Measurements from ENCODE around the gene PSME2. TPM values are rescaled to one million over a fixed set of nuclear protein-coding genes. Genes with fewer than 3 reads are reported as not detected.

Gene PSME2
- total RNA-seq, 1 donor from 2014 or later: 91.8 TPM

DNA sequence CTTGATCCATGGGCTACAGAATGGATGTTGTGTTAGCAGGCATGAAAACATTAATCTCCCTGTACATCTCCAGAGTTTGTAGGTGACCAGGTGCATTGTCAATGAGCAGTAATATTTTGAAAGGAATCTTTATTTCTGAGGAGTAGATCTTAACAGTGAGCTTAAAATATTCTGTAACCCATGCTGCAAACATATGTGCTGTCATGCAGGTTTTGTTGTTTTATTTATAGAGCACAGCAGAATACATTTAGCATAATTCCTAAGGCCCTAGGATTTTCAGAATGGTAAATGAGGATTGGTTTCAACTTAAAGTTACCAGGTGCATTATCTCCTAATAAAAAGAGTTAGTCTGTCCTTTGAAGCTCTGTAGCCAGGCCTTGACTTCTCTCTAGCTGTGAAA is 19.5 kb downstream of the PSME2 start:
- DNase-seq (ENCODE audit: extremely low spot score, unreplicated experiment): no peak
- no peaks in the 10 kb centered on the region for H3K4me1 Mint-ChIP-seq (ENCODE audit: unreplicated experiment)
- H3K9me3 Mint-ChIP-seq (ENCODE audit: unreplicated experiment): no peaks in the 10 kb centered on the region
- no peak overlapping the region for H3K27ac Mint-ChIP-seq (ENCODE audit: unreplicated experiment)
- H3K27me3 Mint-ChIP-seq (ENCODE audit: unreplicated experiment): no peaks in the 10 kb centered on the region
- no peak overlapping the region for H3K4me3 Mint-ChIP-seq (ENCODE audit: unreplicated experiment)
- TF ChIP-seq, protein P1, sequence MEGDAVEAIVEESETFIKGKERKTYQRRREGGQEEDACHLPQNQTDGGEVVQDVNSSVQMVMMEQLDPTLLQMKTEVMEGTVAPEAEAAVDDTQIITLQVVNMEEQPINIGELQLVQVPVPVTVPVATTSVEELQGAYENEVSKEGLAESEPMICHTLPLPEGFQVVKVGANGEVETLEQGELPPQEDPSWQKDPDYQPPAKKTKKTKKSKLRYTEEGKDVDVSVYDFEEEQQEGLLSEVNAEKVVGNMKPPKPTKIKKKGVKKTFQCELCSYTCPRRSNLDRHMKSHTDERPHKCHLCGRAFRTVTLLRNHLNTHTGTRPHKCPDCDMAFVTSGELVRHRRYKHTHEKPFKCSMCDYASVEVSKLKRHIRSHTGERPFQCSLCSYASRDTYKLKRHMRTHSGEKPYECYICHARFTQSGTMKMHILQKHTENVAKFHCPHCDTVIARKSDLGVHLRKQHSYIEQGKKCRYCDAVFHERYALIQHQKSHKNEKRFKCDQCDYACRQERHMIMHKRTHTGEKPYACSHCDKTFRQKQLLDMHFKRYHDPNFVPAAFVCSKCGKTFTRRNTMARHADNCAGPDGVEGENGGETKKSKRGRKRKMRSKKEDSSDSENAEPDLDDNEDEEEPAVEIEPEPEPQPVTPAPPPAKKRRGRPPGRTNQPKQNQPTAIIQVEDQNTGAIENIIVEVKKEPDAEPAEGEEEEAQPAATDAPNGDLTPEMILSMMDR (IDR thresholded peaks at IDR 0.05): no peak
- H3K36me3 Mint-ChIP-seq (ENCODE audit: unreplicated experiment): peaks cover 9% of the 10 kb centered on the region

DNA sequence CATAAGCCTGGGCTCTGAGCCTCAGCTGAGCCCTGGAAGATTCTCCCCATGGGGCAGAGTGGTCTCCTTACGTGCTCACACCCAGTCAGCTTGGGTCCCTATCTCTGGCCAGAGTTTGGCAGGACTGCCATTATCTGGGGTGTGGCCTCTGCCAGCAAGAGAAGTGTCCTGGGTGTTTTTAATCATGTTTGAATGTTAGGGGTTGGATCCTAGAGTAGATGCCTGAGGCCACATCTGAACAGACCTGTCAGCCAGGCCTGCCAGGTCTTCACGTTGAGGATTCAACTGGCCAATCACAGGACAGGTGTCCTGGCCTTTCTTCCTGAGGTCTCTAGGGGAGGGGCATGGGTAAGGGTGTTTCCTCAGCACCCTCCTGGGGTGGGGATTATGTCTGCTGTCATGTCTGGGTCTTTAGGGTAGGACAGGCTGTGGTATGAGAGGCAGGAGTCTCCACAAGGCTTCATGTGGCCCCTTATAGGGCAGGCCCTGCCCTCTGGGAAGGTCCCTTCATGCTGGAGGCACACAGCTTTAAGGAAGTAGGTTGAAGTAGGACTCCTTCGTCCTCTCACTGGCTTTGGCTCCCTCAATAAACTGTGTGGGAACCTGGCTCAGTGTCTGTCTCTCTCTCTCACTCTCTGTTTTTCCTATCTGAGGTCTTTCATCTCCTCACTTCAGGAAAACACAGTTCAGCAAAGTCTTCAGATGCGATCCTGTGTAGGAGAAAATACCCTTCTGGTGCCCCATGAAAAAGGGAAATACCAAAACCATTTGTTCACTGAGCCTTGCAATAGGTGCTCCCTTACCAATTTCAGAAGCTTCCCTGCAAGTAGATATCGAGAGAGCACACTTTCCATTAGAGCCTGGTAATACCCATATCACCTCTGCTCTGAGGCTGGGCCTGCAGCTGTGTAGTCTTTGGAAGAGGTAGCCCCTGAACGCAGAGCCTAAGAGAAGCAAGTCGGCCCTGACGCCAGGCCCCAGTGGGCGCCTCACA is 22.7 kb downstream of the PSME2 start:
- Mint-ChIP-seq H3K36me3 (ENCODE audit: unreplicated experiment) (peaks cover 31% of the 10 kb centered on the region), H3K4me1 (ENCODE audit: unreplicated experiment) (no peaks in the 10 kb centered on the region), H3K27me3 (ENCODE audit: unreplicated experiment) (no peaks in the 10 kb centered on the region), H3K9me3 (ENCODE audit: unreplicated experiment) (no peaks in the 10 kb centered on the region), H3K27ac (ENCODE audit: unreplicated experiment) (no peak overlapping the region), H3K4me3 (ENCODE audit: unreplicated experiment) (no peak overlapping the region)
- TF ChIP-seq, protein P1 (IDR thresholded peaks at IDR 0.05): no peak
- no peak for DNase-seq (ENCODE audit: extremely low spot score, unreplicated experiment)

DNA sequence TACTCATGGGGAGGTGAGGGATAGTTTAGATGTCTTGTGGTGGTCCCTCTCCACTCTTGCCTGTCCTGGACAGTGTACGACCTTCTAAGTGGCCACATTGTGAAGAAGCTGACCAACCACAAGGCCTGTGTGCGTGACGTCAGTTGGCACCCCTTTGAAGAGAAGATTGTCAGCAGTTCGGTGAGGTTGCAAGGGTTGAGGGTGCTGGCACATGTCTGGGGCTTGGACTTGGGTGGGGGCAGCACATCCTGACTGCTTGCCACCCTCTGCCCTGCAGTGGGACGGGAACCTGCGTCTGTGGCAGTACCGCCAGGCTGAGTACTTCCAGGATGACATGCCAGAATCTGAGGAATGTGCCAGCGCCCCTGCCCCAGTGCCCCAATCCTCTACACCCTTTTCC is 23.5 kb downstream of the PSME2 start:
- no peak overlapping the region for H3K27ac Mint-ChIP-seq (ENCODE audit: unreplicated experiment)
- no peak for DNase-seq (ENCODE audit: extremely low spot score, unreplicated experiment)
- H3K36me3 Mint-ChIP-seq (ENCODE audit: unreplicated experiment): peaks cover 35% of the 10 kb centered on the region
- H3K27me3 Mint-ChIP-seq (ENCODE audit: unreplicated experiment): no peaks in the 10 kb centered on the region
- no peaks in the 10 kb centered on the region for H3K9me3 Mint-ChIP-seq (ENCODE audit: unreplicated experiment)
- TF ChIP-seq, protein P1 (IDR thresholded peaks at IDR 0.05): no peak
- H3K4me1 Mint-ChIP-seq (ENCODE audit: unreplicated experiment): no peaks in the 10 kb centered on the region
- no peak overlapping the region for H3K4me3 Mint-ChIP-seq (ENCODE audit: unreplicated experiment)

DNA sequence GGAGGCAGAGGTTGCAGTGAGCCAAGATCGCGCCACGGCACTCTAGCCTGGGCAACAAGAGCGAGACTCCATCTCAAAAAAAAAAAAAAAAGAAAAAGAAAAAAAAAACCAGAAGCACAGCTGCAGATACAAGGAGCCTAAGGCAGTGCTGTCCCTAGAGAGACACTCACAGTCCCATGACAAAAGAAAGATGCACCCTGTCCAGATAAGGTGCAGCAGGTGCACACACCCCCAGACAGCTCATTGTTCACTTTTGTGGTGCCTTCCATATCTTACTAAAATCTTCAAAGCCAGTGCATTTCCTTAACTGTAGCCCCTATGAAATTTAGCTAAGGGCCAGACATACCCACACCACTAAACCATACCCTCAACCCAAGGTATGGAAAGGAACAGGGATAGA is 24.0 kb downstream of the PSME2 start:
- no peak overlapping the region for H3K4me3 Mint-ChIP-seq (ENCODE audit: unreplicated experiment)
- TF ChIP-seq, protein P1 (IDR thresholded peaks at IDR 0.05): no peak
- H3K27me3 Mint-ChIP-seq (ENCODE audit: unreplicated experiment): no peaks in the 10 kb centered on the region
- H3K4me1 Mint-ChIP-seq (ENCODE audit: unreplicated experiment): no peaks in the 10 kb centered on the region
- no peaks in the 10 kb centered on the region for H3K9me3 Mint-ChIP-seq (ENCODE audit: unreplicated experiment)
- H3K36me3 Mint-ChIP-seq (ENCODE audit: unreplicated experiment): peaks cover 38% of the 10 kb centered on the region
- DNase-seq (ENCODE audit: extremely low spot score, unreplicated experiment): no peak
- no peak overlapping the region for H3K27ac Mint-ChIP-seq (ENCODE audit: unreplicated experiment)

DNA sequence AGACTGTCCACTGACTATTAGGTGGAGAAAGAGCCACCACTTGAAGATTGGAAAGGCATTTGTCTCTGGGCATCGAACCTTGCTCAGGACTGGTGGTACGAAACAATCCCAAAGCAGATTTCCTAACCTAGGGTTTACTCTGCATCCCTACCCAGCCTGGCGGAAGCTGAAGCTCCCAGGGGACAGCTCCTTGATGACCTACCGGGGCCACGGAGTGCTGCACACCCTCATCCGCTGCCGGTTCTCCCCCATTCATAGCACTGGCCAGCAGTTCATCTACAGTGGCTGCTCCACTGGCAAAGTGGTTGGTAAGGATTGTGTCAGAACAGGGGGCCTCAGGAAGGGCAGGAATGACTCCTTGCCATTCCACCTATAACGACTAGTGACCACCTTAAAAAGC is 25.2 kb downstream of the PSME2 start:
- TF ChIP-seq, protein P1 (IDR thresholded peaks at IDR 0.05): no peak
- H3K27me3 Mint-ChIP-seq (ENCODE audit: unreplicated experiment): no peaks in the 10 kb centered on the region
- H3K4me1 Mint-ChIP-seq (ENCODE audit: unreplicated experiment): peaks cover under 1% of the 10 kb centered on the region
- peaks cover 38% of the 10 kb centered on the region for H3K36me3 Mint-ChIP-seq (ENCODE audit: unreplicated experiment)
- no peaks in the 10 kb centered on the region for H3K9me3 Mint-ChIP-seq (ENCODE audit: unreplicated experiment)
- H3K4me3 Mint-ChIP-seq (ENCODE audit: unreplicated experiment): no peak overlapping the region
- H3K27ac Mint-ChIP-seq (ENCODE audit: unreplicated experiment): no peak overlapping the region
- DNase-seq (ENCODE audit: extremely low spot score, unreplicated experiment): no peak
